B cell (primary cell): ENCODE results near the gene HES5. TPM values are rescaled to one million over a fixed set of nuclear protein-coding genes. Genes with fewer than 3 reads are reported as not detected.
"Not testable (repeated sequence)": the region's sequence is repeated elsewhere in the genome, so short reads cannot be mapped to it uniquely, and the experiment has no call there.

Experiments
- ATAC-seq: fragments of 200-7000 bp; cut with Tn5 transposase; one replicate; pipeline ENCODE4 v1.10.0; 2021; ENCODE audit warnings: low read depth, mild to moderate bottlenecking, moderate number of reproducible peaks, moderate library complexity
- CTCF ChIA-PET: fragments of 350-600 bp; sonication (Branson Sonifier 250); formaldehyde crosslinking; loops from one replicate; lab custom pipeline; 2021; ENCODE audit warnings: antibody characterized with exemption, inconsistent platforms; lab: Charles Lee
- POLR2A ChIA-PET: fragments of 350-600 bp; sonication (Branson Sonifier 250); formaldehyde crosslinking; loops from one replicate; lab custom pipeline; 2021; ENCODE audit warnings: antibody characterized with exemption; lab: Charles Lee
- DNase-seq: peaks from one replicate; pipeline ENCODE4 v3.0.0; 2013
- H2AFZ ChIP-seq: 2 replicates; pipeline ENCODE4 v1.6.1; 2012; ENCODE audit warnings: mild to moderate bottlenecking, low read depth, low read length; ENCODE audit not compliant: insufficient read depth, poor library complexity, severe bottlenecking
- H3K27ac ChIP-seq, 2 donors: 1 replicate in 1 of 2; 2 replicates in 1 of 2; pipeline ENCODE4 v1.5.1; 2012 to 2013; ENCODE audit warnings: low read length in 2 of 2, mild to moderate bottlenecking in 2 of 2, moderate library complexity in 1 of 2
- H3K27me3 ChIP-seq, 4 experiments: fragments of 200-600 bp in 1 of 4; sonication (generic) in 1 of 4; replicated peaks in 1 of 4; 1 replicate in 2 of 4; 2 replicates in 2 of 4; pipeline versions ENCODE4 v1.6.1 to v1.7.0; 2013 to 2016; ENCODE audit warnings: low read length in 3 of 4, mild to moderate bottlenecking in 2 of 4, mixed read lengths in 1 of 4, moderate library complexity in 1 of 4; ENCODE audit not compliant: insufficient read depth in 4 of 4, control insufficient read depth in 3 of 4; ENCODE audit errors: control extremely low read depth in 1 of 4
- H3K36me3 ChIP-seq, 2 experiments: replicated peaks in 1 of 2; 1 replicate in 1 of 2; 2 replicates in 1 of 2; pipeline versions ENCODE4 v1.6.1 to v1.7.1; 2013; ENCODE audit warnings: low read length in 1 of 2; ENCODE audit not compliant: insufficient read depth in 2 of 2, control insufficient read depth in 1 of 2; ENCODE audit errors: control extremely low read depth in 1 of 2, extremely low read depth in 1 of 2
- H3K4me1 ChIP-seq, 2 donors: fragments of 200-600 bp in 1 of 2; sonication (generic) in 1 of 2; 1 replicate in 1 of 2; 2 replicates in 1 of 2; pipeline versions ENCODE4 v1.5.1 to v1.6.1; 2013 to 2017; ENCODE audit warnings: low read length in 2 of 2; ENCODE audit not compliant: control insufficient read depth in 2 of 2, insufficient read depth in 2 of 2
- H3K4me2 ChIP-seq: replicated peaks from 2 replicates; pipeline ENCODE3; 2012; ENCODE audit warnings: mild to moderate bottlenecking, low read depth, low read length; ENCODE audit not compliant: poor library complexity, severe bottlenecking
- H3K4me3 ChIP-seq, 5 experiments: fragments of 200-600 bp in 1 of 5; sonication (generic) in 1 of 5; 1 replicate in 3 of 5; 2 replicates in 2 of 5; pipeline versions ENCODE4 v1.5.1 to v1.7.0; 2011 to 2016; ENCODE audit warnings: low read length in 4 of 5, mild to moderate bottlenecking in 4 of 5, low read depth in 2 of 5, control low read depth in 1 of 5, moderate library complexity in 1 of 5; ENCODE audit not compliant: insufficient read depth in 1 of 5; ENCODE audit errors: control extremely low read depth in 1 of 5, extremely low read depth in 1 of 5
- H3K79me2 ChIP-seq: fragments of 200-600 bp; sonication (generic); one replicate; pipeline ENCODE4 v1.6.0; 2016; ENCODE audit warnings: low read length; ENCODE audit not compliant: control insufficient read depth, insufficient read depth
- H3K9ac ChIP-seq: fragments of 200-600 bp; sonication (generic); 2 replicates; pipeline ENCODE4 v1.6.1; 2017; ENCODE audit warnings: mild to moderate bottlenecking, low read length, moderate library complexity
- H3K9me3 ChIP-seq, 3 donors: one replicate each; pipeline versions ENCODE4 v1.6.1 to v1.7.1; 2013; ENCODE audit warnings: low read length in 2 of 3; ENCODE audit not compliant: control insufficient read depth in 2 of 3, insufficient read depth in 1 of 3; ENCODE audit errors: control extremely low read depth in 1 of 3
- H4K20me1 ChIP-seq: 2 replicates; pipeline ENCODE4 v1.6.0; 2012; ENCODE audit warnings: mild to moderate bottlenecking, low read length; ENCODE audit not compliant: insufficient read depth, control insufficient read depth, poor library complexity, severe bottlenecking
- H3K27ac Mint-ChIP-seq: one replicate; pipeline ENCODE4 v1.8.0; 2021; ENCODE audit warnings: mixed read lengths
- H3K27me3 Mint-ChIP-seq: one replicate; pipeline ENCODE4 v1.8.0; 2021; ENCODE audit warnings: mixed read lengths
- H3K4me1 Mint-ChIP-seq: one replicate; pipeline ENCODE4 v1.8.0; 2021; ENCODE audit warnings: mixed read lengths
- H3K4me3 Mint-ChIP-seq: one replicate; pipeline ENCODE4 v1.8.0; 2021; ENCODE audit warnings: mixed read lengths
- H3K9me3 Mint-ChIP-seq: one replicate; pipeline ENCODE4 v1.8.0; 2022; ENCODE audit warnings: mixed read lengths; ENCODE audit not compliant: insufficient read depth
- CTCF ChIP-seq: fragments of 200-600 bp; IDR thresholded peaks from one replicate; pipeline ENCODE4 v1.8.0; 2022; ENCODE audit warnings: antibody characterized with exemption, mild to moderate bottlenecking
- EZH2 ChIP-seq: IDR thresholded peaks from 2 replicates; pipeline ENCODE4 v1.6.1; 2012; ENCODE audit warnings: borderline replicate concordance, low read depth, mild to moderate bottlenecking, moderate library complexity, low read length; ENCODE audit not compliant: insufficient read depth, poor library complexity, severe bottlenecking
- WGBS: methylation state at CpG from one replicate; pipeline ENCODE4 v1.1.5; 2013; ENCODE audit warnings: missing lambda C conversion rate; ENCODE audit not compliant: insufficient coverage; 5-methylcytosine and 5-hydroxymethylcytosine counted together
- intact Hi-C: fragments of 100-400 bp; cut with micrococcal nuclease; formaldehyde crosslinking; loops from one replicate; pipeline ENCODE4 v1.10.0; 2022
- polyA plus RNA-seq: library from polyadenylated mRNA; depleted of rRNA; stranded (reverse); fragments of >200 nt; gene quantifications from 2 replicates; pipeline ENCODE4 v1.2.3, GENCODE V29; 2012
- total RNA-seq, 2 donors: library from RNA; stranded (reverse); fragments of 120-200 nt in 1 of 2; gene quantifications; 1 replicate in 1 of 2; 2 replicates in 1 of 2; pipeline versions ENCODE4 v1.2.3 to v1.2.4, GENCODE V29; 2013 to 2022

The HES5 gene
- total and polyA plus RNA-seq, 2 donors (not counting 1 experiment from before 2014, with no cell fraction given) = not detected

GRCh38 chr1:2569060-2569459, 39.0 kb upstream of the HES5 start:
- H3K79me2 ChIP-seq = no peaks in the 10 kb centered on the region
- no peaks in the 10 kb centered on the region for H3K4me1 ChIP-seq
- peaks cover 7% of the 10 kb centered on the region for H3K9me3 Mint-ChIP-seq
- no peak overlapping the region for H3K9ac ChIP-seq
- 96% methylated on average over 10 of the region's 17 CpGs for WGBS
- TF ChIP-seq EZH2 (no peak), CTCF (no peak)
- no peak overlapping the region for H2AFZ ChIP-seq
- H3K36me3 ChIP-seq = no peaks in the 10 kb centered on the region
- POLR2A ChIA-PET = no interaction called here
- H3K4me3 Mint-ChIP-seq = no peak overlapping the region
- peaks cover 0 to 8% (median 0%) of the 10 kb centered on the region in 3 donors for H3K9me3 ChIP-seq
- H3K4me2 ChIP-seq = no peak overlapping the region
- ATAC-seq = no peak
- H3K27me3 Mint-ChIP-seq = no peaks in the 10 kb centered on the region
- CTCF ChIA-PET = no interaction called here
- no peak for DNase-seq
- no peak overlapping the region for H3K27ac Mint-ChIP-seq
- no peaks in the 10 kb centered on the region for H3K27me3 ChIP-seq
- H3K4me3 ChIP-seq = no peak overlapping the region
- intact Hi-C loops = no loop called here
- peaks cover 8% of the 10 kb centered on the region for H4K20me1 ChIP-seq
- H3K27ac ChIP-seq = no peak overlapping the region
- H3K4me1 Mint-ChIP-seq = peaks cover 8% of the 10 kb centered on the region

GRCh38 chr1:2568187-2568816, 38.2 kb upstream of the HES5 start:
- H3K4me3 Mint-ChIP-seq, H3K9me3 ChIP-seq, H3K27ac Mint-ChIP-seq, H3K27me3 Mint-ChIP-seq, POLR2A ChIA-PET, H3K4me2 ChIP-seq, H3K4me3 ChIP-seq, H4K20me1 ChIP-seq, H3K27ac ChIP-seq, CTCF ChIA-PET, H3K9me3 Mint-ChIP-seq, H3K27me3 ChIP-seq, H3K4me1 Mint-ChIP-seq, H3K36me3 ChIP-seq, H3K79me2 ChIP-seq, H2AFZ ChIP-seq, H3K4me1 ChIP-seq, DNase-seq, intact Hi-C loops, ATAC-seq, H3K9ac ChIP-seq: not testable (repeated sequence)
- WGBS = 33% methylated on average over 3 of the region's 17 CpGs
